GM20000 (cell line): ENCODE measurements around the gene DPP7.
A peak's percentile ranks its signal among the peaks of the same experiment; 100 is the strongest.

Experiments used
- DNase-seq: peaks from one replicate; pipeline ENCODE4 v3.0.0; 2012; ENCODE audit warnings: low spot score
- TF ChIP-seq, protein P1 (sequence below): IDR thresholded peaks from 2 replicates; pipeline ENCODE4 v1.5.1; 2012; ENCODE audit warnings: mild to moderate bottlenecking, control low read depth; ENCODE audit errors: extremely low read depth, missing control alignments

DPP7 gene

DNA sequence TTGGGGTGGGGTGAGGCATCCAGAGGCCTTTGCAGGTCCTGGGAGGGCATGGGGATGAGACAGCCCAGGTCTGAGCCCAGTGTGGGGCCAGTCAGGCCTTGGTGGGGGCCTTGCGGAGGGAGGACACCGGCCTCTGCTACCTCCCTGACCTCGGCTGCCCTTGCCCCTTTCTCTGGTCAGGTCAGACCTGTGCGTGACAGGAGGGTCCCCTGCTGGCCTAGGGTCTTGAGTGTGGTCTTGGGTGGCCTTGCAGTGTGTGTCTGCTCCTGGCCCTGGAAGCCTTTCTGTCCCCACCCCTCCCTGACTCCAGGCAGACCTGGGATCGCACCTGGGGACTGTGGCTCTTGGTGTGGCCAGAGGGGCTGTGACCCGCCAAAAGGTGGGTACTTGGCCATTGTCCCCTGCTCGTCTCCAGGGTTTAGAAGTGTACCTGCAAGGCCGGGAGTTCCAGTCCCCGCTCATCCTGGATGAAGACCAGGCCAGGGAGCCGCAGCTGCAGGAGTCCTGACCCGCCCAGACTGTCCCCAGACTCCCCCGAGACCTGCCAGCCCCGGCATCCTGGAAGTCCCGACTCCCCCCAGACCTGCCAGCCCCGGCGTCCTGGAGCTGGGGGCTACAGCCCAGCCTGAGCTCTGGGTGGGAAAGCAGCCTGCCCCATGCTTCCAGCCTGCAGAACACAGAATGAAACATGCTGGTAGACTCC lies 32.2 kb downstream of the DPP7 start:
- TF ChIP-seq, protein P1, sequence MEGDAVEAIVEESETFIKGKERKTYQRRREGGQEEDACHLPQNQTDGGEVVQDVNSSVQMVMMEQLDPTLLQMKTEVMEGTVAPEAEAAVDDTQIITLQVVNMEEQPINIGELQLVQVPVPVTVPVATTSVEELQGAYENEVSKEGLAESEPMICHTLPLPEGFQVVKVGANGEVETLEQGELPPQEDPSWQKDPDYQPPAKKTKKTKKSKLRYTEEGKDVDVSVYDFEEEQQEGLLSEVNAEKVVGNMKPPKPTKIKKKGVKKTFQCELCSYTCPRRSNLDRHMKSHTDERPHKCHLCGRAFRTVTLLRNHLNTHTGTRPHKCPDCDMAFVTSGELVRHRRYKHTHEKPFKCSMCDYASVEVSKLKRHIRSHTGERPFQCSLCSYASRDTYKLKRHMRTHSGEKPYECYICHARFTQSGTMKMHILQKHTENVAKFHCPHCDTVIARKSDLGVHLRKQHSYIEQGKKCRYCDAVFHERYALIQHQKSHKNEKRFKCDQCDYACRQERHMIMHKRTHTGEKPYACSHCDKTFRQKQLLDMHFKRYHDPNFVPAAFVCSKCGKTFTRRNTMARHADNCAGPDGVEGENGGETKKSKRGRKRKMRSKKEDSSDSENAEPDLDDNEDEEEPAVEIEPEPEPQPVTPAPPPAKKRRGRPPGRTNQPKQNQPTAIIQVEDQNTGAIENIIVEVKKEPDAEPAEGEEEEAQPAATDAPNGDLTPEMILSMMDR: no peak

DNA sequence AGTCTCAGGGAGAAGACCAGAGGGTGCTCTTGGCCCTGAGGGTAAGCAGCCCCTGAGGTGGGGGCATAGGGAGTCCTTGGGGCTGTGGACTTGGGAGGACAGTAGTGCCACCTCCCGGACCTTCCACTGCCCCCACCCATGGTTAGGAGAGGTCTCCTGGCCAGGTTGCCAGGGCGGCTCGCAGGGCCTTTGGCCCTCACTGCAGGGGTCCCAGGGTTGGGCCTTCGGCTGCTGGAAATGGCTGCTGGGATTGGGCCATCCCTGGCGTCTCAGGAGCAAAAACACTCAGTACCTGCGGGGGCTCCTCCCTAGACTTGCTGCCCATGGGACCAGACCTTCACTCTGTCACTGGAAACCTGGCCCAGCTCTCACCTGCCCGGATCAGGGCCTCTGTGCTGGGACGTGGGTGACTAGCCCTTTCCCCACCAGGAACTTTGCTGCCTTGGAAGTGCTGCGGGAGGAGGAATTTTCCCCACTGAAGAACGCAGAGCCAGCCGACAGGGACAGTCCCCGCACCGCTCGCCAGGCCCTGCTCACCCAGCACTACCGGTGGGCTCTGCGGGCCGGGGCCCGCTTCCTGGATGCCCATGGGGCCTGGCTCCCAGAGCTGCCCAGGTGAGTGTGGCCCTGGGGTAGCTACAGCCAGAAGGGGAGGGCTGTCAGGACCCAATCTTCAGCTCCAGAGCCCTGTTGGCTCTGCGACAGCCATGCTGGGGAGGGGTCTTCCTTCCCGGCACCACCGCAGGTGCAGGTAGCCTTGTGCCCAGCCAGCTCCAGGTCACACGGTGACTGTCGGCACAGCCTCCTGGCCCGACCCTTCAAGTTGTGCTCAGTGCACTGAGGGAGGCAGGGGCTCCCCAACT lies 34.0 kb downstream of the DPP7 start:
- DNase-seq: no peak
- TF ChIP-seq, protein P1: no peak

More for the DNA sequence above, 32.2 kb downstream of the DPP7 start:
- DNase-seq: no peak

DNA sequence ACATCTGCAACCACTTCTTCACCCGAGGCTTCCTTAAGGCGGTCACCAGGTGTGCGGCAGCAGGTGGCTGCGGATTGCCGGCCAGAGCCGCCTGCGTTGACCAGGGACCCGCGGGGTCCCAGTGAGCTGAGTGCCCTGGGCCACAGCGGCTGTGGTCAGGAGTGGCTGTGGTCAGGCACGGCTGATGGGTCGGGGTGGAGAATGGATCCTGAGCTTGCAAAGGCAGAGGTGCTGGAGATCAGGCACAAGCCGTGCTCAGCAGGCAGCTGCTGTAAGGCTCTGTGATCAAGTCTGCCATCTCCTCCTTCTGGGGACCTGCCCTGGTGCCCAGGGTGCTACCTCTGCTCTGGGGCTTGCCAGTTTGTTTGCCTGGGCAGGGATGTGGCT lies 35.1 kb downstream of the DPP7 start:
- no peak for DNase-seq
- TF ChIP-seq, protein P1: no peak

DNA sequence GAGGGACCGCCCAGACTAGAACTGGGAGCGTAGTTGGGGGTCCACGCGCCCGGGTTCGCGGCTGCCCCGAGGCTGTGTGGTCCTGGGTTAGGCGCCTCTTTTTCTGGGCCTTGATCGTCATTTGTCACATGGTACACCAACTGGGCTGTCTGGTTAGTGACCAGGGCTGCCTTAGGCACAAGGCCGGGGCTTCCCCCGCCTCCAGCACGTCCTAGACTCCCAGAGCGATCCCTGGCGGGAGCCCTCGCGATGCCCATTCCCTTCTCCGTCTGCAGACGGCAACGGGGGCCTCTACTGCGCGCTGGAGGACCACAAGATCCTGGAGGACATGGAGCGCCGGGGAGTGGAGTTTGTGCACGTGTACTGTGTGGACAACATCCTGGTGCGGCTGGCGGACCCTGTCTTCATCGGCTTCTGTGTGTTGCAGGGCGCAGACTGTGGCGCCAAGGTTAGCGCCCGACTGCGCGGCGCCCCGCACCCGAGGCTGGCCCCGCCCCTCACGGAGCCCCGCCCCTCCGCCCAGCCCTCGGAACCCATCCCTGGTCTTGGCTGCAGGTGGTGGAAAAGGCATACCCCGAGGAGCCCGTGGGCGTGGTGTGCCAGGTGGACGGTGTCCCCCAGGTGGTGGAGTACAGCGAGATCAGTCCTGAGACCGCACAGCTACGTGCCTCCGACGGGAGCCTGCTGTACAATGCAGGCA lies 35.7 kb downstream of the DPP7 start:
- TF ChIP-seq, protein P1: no peak
- no peak for DNase-seq

DNA sequence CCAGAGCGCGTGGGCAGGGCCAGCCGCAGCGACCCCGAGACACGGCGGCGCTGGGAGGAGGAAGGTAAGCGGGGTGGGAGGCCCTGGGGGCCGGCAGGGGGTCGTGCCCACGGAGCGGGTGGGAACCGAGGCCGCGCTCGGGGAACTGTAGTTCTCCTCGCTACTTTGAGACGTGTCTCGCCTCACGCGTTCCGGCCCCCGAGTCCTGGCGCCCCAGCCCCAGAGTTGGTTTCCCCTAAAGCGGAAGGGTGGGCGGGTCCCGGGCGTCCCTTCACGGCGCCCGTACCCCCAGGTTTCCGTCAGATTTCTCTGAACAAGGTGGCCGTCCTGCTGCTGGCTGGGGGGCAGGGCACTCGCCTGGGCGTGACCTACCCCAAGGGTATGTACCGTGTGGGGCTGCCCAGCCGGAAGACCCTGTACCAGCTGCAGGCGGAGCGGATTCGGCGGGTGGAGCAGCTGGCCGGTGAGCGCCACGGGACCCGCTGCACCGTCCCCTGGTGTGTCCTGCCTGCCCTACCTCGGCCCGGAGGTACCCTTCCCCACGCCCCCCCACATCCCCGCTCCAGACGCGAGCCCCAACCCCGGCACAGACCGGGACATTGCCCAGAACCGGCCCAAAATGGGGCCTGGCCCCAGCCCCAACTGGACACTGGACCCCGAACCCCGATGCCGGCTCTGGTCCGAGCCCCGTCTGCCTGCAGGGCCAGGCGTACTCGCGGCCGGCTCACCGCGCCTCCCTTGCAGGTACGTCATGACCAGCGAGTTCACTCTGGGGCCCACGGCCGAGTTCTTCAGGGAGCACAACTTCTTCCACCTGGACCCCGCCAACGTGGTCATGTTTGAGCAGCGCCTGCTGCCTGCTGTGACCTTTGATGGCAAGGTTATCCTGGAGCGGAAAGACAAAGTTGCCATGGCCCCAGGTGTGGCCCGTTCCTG lies 36.5 kb downstream of the DPP7 start:
- DNase-seq: peak; percentile 63
- TF ChIP-seq, protein P1: no peak

- TF ChIP-seq, protein P1: no peak
- peak; percentile 92 for DNase-seq
These were observed 37.4 kb downstream of the DPP7 start, which contains the start of gene UAP1L1 for GRCh38 chr9:137077010-137077747. TSS of gene UAP1L1 (plus strand) at chr9:137077517. CDS start at chr9:137077533, 16 bp downstream.
